ENCODE measurements around the gene PEX1. TPM values are rescaled to one million over a fixed set of nuclear protein-coding genes. Genes with fewer than 3 reads are reported as not detected.
A peak's percentile ranks its signal among the peaks of the same experiment; 100 is the strongest.

The PEX1 gene
- total and polyA plus RNA-seq, 9 of the 15 experiments (the other 6 are each of a cell fraction or from before 2014, with no cell fraction given), result 9.4 to 32.2 (median 19.9) TPM

DNA sequence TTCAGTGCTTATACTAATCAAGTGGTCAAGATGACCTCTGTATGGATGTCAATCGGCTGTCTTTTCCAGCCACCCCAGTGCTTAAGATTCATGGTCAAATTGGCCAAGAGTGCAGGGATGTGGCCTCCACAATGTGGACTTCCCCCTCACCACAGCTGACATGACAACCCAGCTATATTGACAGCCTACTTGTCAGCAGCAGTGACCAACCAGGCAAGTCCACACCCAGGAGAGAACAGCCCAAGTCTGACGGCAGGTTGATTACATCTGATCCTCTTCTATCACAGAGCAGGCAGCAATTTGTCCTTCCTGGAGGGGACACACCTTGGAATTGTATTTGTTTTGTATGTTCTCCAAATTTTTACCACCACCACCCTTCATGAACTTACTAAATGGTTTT, 42.3 kb downstream of the PEX1 start:
- in situ Hi-C loops (cut with MboI) (no loop called here), intact Hi-C loops (cut with micrococcal nuclease) (loop anchor here (10.0 kb wide), 1 partner anchor 79 kb away; no protein-coding TSS in a partner anchor)

More for the DNA sequence above, 42.3 kb downstream of the PEX1 start:
- H2AFZ ChIP-seq (ENCODE audit: low read depth, low read length), result no peak overlapping the region
- peak in 1 of 4 experiments; percentile 16 for DNase-seq (ENCODE audit: extremely low read depth in 1 of 4, low spot score in 3 of 4)
- H3K4me1 ChIP-seq (replicated peaks in 1 of 2; ENCODE audit: control insufficient read depth in 2 of 2, insufficient read depth in 2 of 2, low read length in 2 of 2), result no peaks in the 10 kb centered on the region; a peak in 2 of 5 replicates
- POLR2A ChIA-PET, result no interaction called here
- H3K4me2 ChIP-seq (ENCODE audit: insufficient read depth, low read length), result no peak overlapping the region
- FAIRE-seq, result no peak
- no TSS peak for BruUV-seq (replicated peaks)
- H3K27me3 ChIP-seq (ENCODE audit: control insufficient read depth in 2 of 2, insufficient read depth in 2 of 2, low read length in 2 of 2), result no peaks in the 10 kb centered on the region
- ATAC-seq, result peak; percentile 81
- no peak overlapping the region for H3K4me3 ChIP-seq
- H3K27ac ChIP-seq (ENCODE audit: extremely low read depth, low read depth, low read length), result no peak overlapping the region
- no peaks in the 10 kb centered on the region for H4K20me1 ChIP-seq (replicated peaks; ENCODE audit: control insufficient read depth, insufficient read depth, low read length)
- peaks cover 28% of the 10 kb centered on the region; the same call in 2 of the 3 replicates for H3K36me3 ChIP-seq (ENCODE audit: control insufficient read depth, insufficient read depth, low read length)
- no peaks in the 10 kb centered on the region for H3K9me1 ChIP-seq (ENCODE audit: control insufficient read depth, insufficient read depth, low read length)
- H3K79me2 ChIP-seq (ENCODE audit: control insufficient read depth, insufficient read depth, low read length), result no peaks in the 10 kb centered on the region
- 16% methylated on average over 2 of the region's 2 CpGs for WGBS (ENCODE audit: insufficient coverage, low coverage, missing lambda C conversion rate)
- H3K9me3 ChIP-seq (replicated peaks; ENCODE audit: control insufficient read depth, insufficient read depth, low read depth, low read length), result no peaks in the 10 kb centered on the region
- no peak overlapping the region for H3K9ac ChIP-seq (ENCODE audit: insufficient read depth in 1 of 2, low read depth in 2 of 2, low read length in 2 of 2)
- CTCF ChIA-PET (ENCODE audit: low intra/inter-chr PET ratio), result no interaction called here
- TF ChIP-seq, protein P1, sequence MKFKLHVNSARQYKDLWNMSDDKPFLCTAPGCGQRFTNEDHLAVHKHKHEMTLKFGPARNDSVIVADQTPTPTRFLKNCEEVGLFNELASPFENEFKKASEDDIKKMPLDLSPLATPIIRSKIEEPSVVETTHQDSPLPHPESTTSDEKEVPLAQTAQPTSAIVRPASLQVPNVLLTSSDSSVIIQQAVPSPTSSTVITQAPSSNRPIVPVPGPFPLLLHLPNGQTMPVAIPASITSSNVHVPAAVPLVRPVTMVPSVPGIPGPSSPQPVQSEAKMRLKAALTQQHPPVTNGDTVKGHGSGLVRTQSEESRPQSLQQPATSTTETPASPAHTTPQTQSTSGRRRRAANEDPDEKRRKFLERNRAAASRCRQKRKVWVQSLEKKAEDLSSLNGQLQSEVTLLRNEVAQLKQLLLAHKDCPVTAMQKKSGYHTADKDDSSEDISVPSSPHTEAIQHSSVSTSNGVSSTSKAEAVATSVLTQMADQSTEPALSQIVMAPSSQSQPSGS (CRISPR knock-in tag; IDR thresholded peaks at IDR 0.05), result no peak
- TF ChIP-seq POLR2AphosphoS2 (IDR thresholded peaks at IDR 0.05; ENCODE audit: low read length) (no peak), ARNT (IDR thresholded peaks at IDR 0.05) (no peak), IRF2 (CRISPR knock-in tag; IDR thresholded peaks at IDR 0.05) (no peak), NCOR1 (IDR thresholded peaks at IDR 0.05) (no peak), MEIS2 (IDR thresholded peaks at IDR 0.05; ENCODE audit: partially characterized antibody) (peak; percentile 29), HNRNPUL1 (IDR thresholded peaks at IDR 0.05; ENCODE audit: low read length) (no peak), KHSRP (IDR thresholded peaks at IDR 0.05) (no peak), TRIM28 (IDR thresholded peaks at IDR 0.05) (no peak), FOXA1 (IDR thresholded peaks at IDR 0.05; ENCODE audit: borderline replicate concordance) (no peak)
- TF ChIP-seq, protein P2, sequence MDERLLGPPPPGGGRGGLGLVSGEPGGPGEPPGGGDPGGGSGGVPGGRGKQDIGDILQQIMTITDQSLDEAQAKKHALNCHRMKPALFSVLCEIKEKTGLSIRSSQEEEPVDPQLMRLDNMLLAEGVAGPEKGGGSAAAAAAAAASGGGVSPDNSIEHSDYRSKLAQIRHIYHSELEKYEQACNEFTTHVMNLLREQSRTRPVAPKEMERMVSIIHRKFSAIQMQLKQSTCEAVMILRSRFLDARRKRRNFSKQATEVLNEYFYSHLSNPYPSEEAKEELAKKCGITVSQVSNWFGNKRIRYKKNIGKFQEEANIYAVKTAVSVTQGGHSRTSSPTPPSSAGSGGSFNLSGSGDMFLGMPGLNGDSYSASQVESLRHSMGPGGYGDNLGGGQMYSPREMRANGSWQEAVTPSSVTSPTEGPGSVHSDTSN (CRISPR knock-in tag; IDR thresholded peaks at IDR 0.05; ENCODE audit: low read depth), result no peak
- TF ChIP-seq, protein P2 (tag; conservative IDR thresholded peaks at IDR 0.05; ENCODE audit: low read depth), result peak; percentile 67
- TF ChIP-seq, protein P3, sequence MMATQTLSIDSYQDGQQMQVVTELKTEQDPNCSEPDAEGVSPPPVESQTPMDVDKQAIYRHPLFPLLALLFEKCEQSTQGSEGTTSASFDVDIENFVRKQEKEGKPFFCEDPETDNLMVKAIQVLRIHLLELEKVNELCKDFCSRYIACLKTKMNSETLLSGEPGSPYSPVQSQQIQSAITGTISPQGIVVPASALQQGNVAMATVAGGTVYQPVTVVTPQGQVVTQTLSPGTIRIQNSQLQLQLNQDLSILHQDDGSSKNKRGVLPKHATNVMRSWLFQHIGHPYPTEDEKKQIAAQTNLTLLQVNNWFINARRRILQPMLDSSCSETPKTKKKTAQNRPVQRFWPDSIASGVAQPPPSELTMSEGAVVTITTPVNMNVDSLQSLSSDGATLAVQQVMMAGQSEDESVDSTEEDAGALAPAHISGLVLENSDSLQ (IDR thresholded peaks at IDR 0.05), result peak; percentile 85
- TF ChIP-seq, protein P4, sequence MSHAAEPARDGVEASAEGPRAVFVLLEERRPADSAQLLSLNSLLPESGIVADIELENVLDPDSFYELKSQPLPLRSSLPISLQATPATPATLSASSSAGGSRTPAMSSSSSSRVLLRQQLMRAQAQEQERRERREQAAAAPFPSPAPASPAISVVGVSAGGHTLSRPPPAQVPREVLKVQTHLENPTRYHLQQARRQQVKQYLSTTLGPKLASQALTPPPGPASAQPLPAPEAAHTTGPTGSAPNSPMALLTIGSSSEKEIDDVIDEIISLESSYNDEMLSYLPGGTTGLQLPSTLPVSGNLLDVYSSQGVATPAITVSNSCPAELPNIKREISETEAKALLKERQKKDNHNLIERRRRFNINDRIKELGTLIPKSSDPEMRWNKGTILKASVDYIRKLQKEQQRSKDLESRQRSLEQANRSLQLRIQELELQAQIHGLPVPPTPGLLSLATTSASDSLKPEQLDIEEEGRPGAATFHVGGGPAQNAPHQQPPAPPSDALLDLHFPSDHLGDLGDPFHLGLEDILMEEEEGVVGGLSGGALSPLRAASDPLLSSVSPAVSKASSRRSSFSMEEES (CRISPR knock-in tag; IDR thresholded peaks at IDR 0.05), result no peak

Data from K562 (cell line).